Thyroid gland (tissue), 4 donors: ENCODE measurements around the gene U2SURP.

Experiments used
- CTCF ChIP-seq, 6 experiments: fragments of 200-600 bp in 3 of 6; fragments of 450-650 bp in 3 of 6; sonication (generic) in 3 of 6; IDR thresholded peaks; one replicate each; pipeline ENCODE4 v1.5.1; 2016 to 2019; ENCODE audit warnings: antibody characterized with exemption in 6 of 6, mild to moderate bottlenecking in 2 of 6, inconsistent platforms in 1 of 6, moderate library complexity in 1 of 6
- POLR2A ChIP-seq, 2 donors: fragments of 450-650 bp; IDR thresholded peaks; one replicate each; pipeline ENCODE4 v1.6.1; 2017; ENCODE audit warnings: antibody characterized with exemption in 2 of 2, mild to moderate bottlenecking in 2 of 2, moderate library complexity in 1 of 2

DNA sequence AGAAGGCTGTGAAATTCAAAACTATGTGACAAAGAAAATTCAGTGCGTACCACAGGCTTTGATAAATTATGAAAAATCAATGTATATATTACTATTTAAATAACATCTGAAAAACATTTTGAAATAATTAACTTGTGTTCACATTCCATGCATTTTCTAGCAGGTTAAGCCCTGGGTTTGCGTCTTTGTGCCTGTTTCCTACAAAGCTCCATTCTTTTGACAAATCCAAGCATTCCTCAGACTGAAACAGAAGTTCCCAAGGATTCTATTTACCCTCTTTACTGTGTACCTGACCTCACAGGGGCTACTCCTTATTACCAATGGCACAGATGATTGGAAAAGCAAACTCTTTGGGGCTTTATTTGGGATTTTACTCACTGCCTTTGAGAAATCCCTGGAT is 39.8 kb upstream of the U2SURP start:
- no peak for TF ChIP-seq POLR2A (IDR thresholded peaks at IDR 0.05)
- no peak for TF ChIP-seq CTCF (IDR thresholded peaks at IDR 0.05)
